Head of caudate nucleus (tissue), 42 donors: ENCODE results near the gene TSSC4.

Source experiments
- DNase-seq, 42 donors: peaks; one replicate each; pipeline versions ENCODE4 v3.0.0 to v3.0.0-alpha.2; 2020 to 2021; ENCODE audit warnings: mixed read lengths in 7 of 42
- intact Hi-C: fragments of 100-400 bp; cut with DNase I; formaldehyde crosslinking; loops from one replicate; pipeline ENCODE4 v1.15.0; 2022

The TSSC4 gene

GRCh38 chr11:2382129-2382517, 18.4 kb upstream of the TSSC4 start:
- intact Hi-C loops: no loop called here
- DNase-seq: peak in 1 of 42 donors; percentile 15

- peak in 17 of 42 donors; percentile 34 to 76 (median 55) for DNase-seq
- intact Hi-C loops: no loop called here
These were observed 17.4 kb upstream of the TSSC4 start for GRCh38 chr11:2382936-2383851.

GRCh38 chr11:2383852-2384804, 16.4 kb upstream of the TSSC4 start:
- intact Hi-C loops: no loop called here
- peak in 21 of 42 donors; percentile 39 to 75 (median 57) for DNase-seq

GRCh38 chr11:2385156-2386151, 15.1 kb upstream of the TSSC4 start:
- DNase-seq: peak in 22 of 42 donors; percentile 34 to 82 (median 64)
- intact Hi-C loops: no loop called here

DNA sequence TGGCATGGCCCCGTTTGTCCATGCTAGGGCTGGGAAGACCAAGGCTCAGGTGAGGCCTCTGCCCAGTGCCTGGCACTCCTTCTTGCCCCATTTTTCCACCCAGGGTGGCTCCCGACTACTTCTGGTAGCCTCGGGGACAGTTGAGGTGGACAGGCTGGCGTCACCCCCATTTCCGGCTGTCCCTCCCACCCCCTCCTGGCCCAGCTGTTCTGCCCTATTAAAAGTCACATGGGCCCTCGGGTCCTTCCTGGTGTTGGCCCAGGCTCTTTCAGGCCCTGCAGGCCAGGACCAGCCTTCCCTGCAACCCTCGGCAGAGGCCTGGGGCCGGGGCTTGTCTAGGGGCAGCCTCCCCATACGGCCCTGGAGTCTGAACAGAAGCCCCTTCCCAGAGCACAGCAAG, 14.0 kb upstream of the TSSC4 start:
- no peak for DNase-seq
- intact Hi-C loops: no loop called here

DNA sequence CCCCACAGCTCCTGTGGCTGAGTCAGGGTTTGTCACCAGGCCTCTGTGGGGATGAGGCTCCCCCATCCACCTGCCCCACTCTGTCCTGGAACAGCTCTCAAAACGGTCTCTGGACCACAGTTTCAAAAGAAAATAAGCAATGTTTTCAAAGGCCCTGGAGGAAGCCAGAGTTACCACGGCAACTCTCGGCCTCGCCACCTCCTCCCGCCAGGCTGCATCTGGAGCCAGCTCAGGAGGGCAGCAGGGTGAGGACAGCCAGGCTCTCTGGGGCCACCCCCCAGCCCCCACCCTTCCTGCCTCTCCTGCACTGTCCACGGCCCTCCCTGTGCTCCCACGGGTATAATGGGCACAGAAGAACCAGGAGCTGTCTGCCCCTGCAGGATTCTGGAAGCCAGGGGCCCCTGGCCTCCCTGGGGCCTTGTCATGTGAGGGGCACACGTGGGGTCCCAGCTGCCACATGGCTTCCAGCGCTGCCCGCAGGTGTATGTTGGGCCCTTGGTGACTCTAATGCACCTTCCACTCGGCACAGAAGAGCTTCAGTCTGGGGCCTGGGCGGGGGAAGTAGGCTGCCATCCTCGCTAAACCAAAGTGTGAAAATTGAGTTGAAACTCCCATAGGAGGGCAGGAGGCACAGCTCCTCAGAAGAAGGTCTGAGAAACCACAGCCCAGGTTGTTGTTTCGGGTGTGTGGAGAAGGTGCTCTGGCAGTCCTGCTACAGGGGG, 13.1 kb upstream of the TSSC4 start:
- peak in 28 of 42 donors; percentile 41 to 82 (median 66) for DNase-seq
- intact Hi-C loops: no loop called here

DNA sequence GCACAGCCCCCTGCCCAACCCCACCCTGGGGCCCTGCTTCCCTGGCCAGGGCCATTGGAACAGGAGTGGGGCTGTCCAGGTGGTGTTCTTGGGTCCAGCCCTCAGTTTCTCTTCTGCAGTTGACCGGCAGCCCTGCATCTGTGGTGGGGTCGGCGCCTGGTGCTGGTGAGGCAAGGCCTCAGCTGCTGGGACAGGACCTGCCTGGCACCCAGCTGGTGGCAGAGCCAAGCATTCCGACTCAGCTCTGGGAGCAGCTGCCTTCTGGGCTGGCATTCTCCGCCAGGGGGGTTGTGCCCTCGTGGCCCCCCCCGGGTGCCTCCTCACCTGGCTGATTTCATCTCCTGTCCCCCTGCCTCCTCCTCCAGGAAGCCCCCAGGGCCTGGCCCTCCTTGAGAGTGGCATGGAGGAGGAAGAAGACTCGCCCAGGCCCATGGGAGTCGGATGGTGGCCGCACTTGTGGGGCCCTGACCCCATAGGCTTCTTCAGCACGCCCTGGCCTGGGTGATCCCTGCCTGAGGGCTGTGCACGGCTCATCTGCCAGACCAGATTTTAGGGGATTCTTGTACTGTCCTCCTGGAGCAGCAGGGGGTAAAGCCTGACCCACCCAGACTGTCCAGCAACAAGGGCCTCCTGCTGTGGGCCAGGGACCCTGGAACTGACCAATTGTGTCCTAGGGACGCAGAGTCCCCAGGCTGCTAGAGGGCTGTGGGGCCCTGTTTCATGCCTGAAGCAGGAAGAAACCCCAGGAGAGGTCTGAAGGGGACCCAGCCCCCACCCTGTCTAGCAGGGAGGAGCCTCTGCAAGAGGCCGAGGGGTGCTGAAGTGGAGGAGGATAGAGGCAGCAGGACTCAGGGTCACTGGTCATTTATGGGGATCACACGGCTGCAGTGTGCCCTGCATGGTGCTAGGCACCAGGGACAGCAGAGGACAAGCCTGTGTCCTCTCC, 11.8 kb upstream of the TSSC4 start:
- DNase-seq: peak in 2 of 42 donors; percentile 39 to 75
- intact Hi-C loops: no loop called here

DNA sequence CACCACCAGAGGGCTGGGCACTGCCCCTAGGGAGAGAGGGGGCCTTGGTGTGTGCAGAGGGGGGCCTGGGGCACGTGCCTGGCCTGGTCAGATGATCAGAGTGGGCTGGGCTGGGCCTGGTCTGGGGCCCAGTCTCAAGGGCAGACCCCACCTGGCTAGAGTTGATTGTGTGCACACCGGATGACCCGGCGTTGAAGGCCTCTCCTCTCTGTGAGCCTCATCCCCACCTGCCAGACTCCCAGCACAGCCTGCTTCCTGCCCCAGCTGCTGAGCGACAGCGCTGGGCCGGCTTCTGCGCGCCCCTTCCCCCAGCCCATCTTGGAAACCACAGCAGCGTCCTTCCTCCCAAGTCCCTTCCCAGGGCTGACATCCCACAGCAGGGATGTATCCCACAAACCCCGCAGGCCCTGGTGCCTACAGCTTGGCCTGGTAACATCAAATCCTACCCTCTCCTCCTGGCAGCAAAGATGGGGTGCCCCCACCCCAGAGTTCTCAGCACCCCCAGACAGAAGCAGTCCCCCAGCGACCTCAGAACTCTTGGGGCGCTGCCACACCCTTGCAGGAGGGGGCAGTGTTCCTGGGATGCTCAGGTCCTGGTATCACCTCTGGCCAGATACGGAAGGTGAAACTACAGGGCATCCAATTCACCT, 11.0 kb upstream of the TSSC4 start:
- no peak for DNase-seq

GRCh38 chr11:2390091-2390724, 10.3 kb upstream of the TSSC4 start:
- no peak for DNase-seq
- intact Hi-C loops: no loop called here

More for the DNA sequence above, 11.0 kb upstream of the TSSC4 start:
- intact Hi-C loops: no loop called here

DNA sequence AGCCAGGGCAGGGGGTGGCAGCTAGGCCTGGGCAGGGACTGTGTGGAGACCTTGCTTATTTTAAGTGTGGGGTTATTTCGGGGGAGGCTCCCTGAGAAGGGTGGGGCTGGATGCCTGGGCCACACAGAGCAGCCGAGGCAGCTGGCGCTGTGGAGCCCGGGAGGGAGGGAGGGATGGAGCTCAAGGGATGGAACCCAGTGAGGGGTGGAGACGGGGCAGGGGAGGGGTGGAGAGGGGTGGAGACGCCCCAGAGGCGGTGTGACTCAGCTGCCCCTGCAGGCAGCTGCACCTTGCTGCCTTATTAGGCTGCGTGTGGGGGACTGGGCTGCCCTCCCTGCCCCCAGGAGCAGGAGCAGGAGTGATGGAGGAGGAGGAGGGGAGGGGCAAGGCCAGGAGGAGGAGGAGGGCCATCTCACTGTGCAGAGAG, 9.8 kb upstream of the TSSC4 start:
- DNase-seq: peak; percentile 43 to 96 (median 80)
- intact Hi-C loops: no loop called here

DNA sequence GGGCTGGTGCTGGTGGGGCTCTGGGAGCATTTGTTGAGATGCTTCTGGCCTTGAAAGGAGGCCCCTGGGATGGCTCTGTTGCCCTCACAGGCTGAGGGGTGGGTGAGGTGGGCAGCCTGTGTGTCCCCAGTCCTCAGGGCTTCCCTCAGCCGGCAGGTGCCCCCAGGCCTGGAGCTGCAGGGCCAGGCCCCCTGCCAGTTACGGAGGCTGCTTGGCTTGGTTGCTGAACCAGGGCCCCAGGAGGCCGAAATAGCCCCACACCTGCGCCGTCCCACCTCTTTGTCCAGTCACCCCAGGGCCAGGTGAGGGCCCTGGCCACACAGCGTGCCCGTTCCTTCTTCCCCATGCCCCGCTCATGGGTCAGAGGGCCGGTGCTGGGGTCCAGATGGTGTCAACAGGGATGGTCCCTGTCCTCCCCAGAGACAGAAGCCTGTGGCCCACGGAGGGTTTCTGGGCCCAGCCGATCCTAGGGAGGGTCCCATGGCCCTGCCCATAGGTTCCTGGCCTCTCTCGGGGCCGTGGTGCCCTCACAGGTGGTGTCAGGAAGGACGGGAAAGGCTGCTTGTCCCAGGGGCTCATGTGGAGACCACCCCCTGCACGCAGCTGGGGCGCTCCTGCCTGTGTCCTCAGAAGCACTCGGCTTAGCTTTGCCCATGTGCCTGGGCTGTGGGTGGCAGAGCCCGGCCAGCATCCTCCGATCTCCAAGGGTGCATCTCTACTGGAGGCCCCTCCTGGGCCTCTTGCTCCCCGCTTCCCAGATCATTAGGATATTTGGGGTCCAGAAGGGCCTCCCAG, 9.2 kb upstream of the TSSC4 start:
- intact Hi-C loops: no loop called here
- DNase-seq: no peak

DNA sequence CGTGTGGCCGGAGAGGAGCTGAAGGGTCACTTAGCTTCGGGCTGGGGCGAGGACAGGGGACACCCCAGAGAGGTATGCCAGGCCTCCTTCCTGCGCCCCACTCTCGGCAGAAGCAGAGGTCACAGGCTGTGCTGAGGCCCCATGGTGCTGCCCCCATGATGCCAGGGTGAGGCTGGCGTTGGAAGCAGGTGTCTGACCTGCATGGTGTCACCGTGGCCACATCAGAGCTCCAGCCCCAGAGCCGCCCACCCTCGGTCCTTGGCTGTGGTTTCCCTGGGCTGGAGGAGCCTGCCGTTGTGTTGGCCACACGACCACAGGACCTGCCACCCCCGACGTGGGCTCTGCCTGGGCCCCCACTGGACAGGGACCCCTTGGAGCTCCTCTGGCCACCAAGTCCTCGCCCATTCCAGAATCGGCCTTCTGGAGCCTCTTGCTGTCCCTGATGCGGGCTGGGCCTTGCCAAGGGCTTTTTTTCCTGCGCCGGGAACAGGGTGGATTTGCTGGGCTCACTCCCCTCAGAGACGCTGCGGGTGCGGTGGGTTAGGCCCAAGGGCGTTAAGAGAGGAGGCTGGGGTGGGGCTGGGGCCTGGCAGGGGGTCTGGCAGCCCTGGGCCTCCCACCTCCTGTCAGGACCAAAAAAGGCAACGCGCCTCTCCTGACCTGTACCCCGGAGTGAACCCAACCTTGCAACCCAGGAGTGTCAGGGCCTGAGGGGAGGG, 8.2 kb upstream of the TSSC4 start:
- no peak for DNase-seq
- intact Hi-C loops: no loop called here

DNA sequence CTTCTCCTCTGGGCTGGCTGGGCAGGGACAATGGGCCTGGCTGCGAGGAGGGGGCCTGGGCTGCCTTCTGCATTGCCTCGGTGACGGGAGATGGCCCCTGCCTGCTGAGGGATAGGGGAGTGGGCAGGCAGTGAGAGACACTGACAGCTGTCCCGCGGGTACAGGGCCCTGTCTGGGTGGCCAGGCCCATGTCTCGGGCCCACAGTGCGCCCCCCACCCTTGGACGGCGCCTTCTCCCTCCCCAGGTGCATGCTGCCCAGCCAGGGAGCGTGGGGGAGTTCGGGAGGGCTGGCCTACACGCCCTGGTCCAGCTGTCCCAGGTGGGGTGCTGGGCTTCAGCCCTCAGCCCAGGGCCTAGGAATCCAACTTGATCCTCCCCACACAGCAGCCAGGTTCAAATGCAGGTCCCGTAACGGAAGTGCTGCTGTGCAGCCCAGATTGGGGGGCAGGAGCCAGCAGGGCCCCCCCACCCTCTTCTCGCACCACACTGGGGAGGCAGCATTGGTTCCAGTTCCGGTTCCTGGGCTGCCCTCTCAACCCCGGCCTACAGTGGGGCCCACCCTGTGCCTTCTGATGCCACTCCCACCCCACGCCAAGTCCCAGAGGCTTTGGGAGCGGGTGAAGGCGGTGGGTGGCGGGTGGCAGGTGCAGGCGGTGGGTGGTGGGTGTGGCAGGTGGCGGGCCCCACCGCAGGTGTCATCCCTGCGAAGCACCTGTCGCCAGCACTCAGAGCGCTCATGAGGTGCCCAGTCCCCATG, 7.3 kb upstream of the TSSC4 start:
- DNase-seq: peak in 12 of 42 donors; percentile 30 to 80 (median 46)
- intact Hi-C loops: no loop called here
